PC-9 (cell line): ENCODE results near the gene CUX1. TPM values are rescaled to one million over a fixed set of nuclear protein-coding genes. Genes with fewer than 3 reads are reported as not detected.
"Not testable (repeated sequence)": the region's sequence is repeated elsewhere in the genome, so short reads cannot be mapped to it uniquely, and the experiment has no call there.

Experiments
- BruUV-seq: library from RNA; stranded (reverse); fragments of 400-500 nt; replicated peaks from 2 replicates; lab custom pipeline; 2021; lab: Mats Ljungman, UMichigan
- CTCF ChIA-PET: fragments of 300-600 bp; sonication (Branson Sonifier 250); formaldehyde crosslinking; loops from one replicate; lab custom pipeline; 2022; ENCODE audit warnings: antibody characterized with exemption; lab: Charles Lee
- POLR2A ChIA-PET: fragments of 300-600 bp; sonication (Branson Sonifier 250); formaldehyde crosslinking; loops from one replicate; lab custom pipeline; 2022; ENCODE audit warnings: antibody characterized with exemption; ENCODE audit not compliant: unreplicated experiment; lab: Charles Lee
- DNase-seq, 2 experiments: peaks; one replicate each; pipeline versions ENCODE4 v3.0.0 to v3.0.0-alpha.2; 2015 to 2022; ENCODE audit warnings: mixed read lengths in 1 of 2
- H2AFZ ChIP-seq: fragments of 200-600 bp; sonication (generic); 2 replicates; pipeline ENCODE4 v1.8.1; 2017; ENCODE audit warnings: antibody characterized with exemption
- H3F3A ChIP-seq: fragments of 200-600 bp; sonication (generic); 2 replicates; pipeline ENCODE4 v1.8.1; 2017; ENCODE audit warnings: antibody characterized with exemption, mild to moderate bottlenecking, low read depth; ENCODE audit not compliant: insufficient read depth
- H3K27ac ChIP-seq: fragments of 200-600 bp; sonication (generic); 2 replicates; pipeline ENCODE4 v1.6.1; 2016; ENCODE audit warnings: mixed run types
- H3K27me3 ChIP-seq: fragments of 200-600 bp; sonication (generic); 2 replicates; pipeline ENCODE4 v1.6.1; 2016; ENCODE audit warnings: low read depth, mixed run types; ENCODE audit not compliant: insufficient read depth
- H3K36me3 ChIP-seq: fragments of 200-600 bp; sonication (generic); 2 replicates; pipeline ENCODE4 v1.6.1; 2016; ENCODE audit warnings: low read depth, mixed run types
- H3K4me1 ChIP-seq: fragments of 200-600 bp; sonication (generic); replicated peaks from 2 replicates; pipeline ENCODE4 v1.6.1; 2016; ENCODE audit warnings: mixed run types; ENCODE audit not compliant: insufficient read depth
- H3K4me2 ChIP-seq: fragments of 200-600 bp; sonication (generic); 2 replicates; pipeline ENCODE4 v1.6.1; 2017; ENCODE audit warnings: mixed run types
- H3K4me3 ChIP-seq: fragments of 200-600 bp; sonication (generic); 2 replicates; pipeline ENCODE4 v1.6.1; 2016; ENCODE audit warnings: mixed run types
- H3K79me2 ChIP-seq: fragments of 200-600 bp; sonication (generic); 2 replicates; pipeline ENCODE4 v1.6.1; 2017; ENCODE audit warnings: low read depth, mixed run types
- H3K9me2 ChIP-seq: fragments of 200-600 bp; sonication (generic); 2 replicates; pipeline ENCODE4 v1.8.1; 2017; ENCODE audit warnings: mild to moderate bottlenecking; ENCODE audit not compliant: insufficient read depth
- H3K9me3 ChIP-seq: fragments of 200-600 bp; sonication (generic); 2 replicates; pipeline ENCODE4 v1.8.1; 2016; ENCODE audit warnings: low read depth; ENCODE audit not compliant: insufficient read depth
- H4K20me1 ChIP-seq: fragments of 200-600 bp; sonication (generic); 2 replicates; pipeline ENCODE4 v1.8.1; 2017; ENCODE audit not compliant: insufficient read depth
- CTCF ChIP-seq: fragments of 200-600 bp; sonication (generic); conservative IDR thresholded peaks from 2 replicates; pipeline ENCODE4 v1.6.1; 2017; ENCODE audit warnings: mixed run types, antibody characterized with exemption, mild to moderate bottlenecking, moderate library complexity
- EZH2 ChIP-seq: fragments of 200-600 bp; sonication (generic); IDR thresholded peaks from 2 replicates; pipeline ENCODE4 v1.8.0; 2017; ENCODE audit warnings: antibody characterized with exemption, low read depth
- intact Hi-C: fragments of 100-400 bp; cut with micrococcal nuclease; formaldehyde crosslinking; loops from one replicate; pipeline ENCODE4 v1.10.0; 2022; ENCODE audit not compliant: unreplicated experiment
- total RNA-seq: library from RNA; stranded (reverse); gene quantifications from 2 replicates; pipeline ENCODE4 v1.2.3, GENCODE V29; 2021

Gene CUX1
- total RNA-seq, 1 experiment from 2014 or later: 83.3 TPM

GRCh38 chr7:102042016-102042656, 224.7 kb downstream of the CUX1 start:
- H3F3A ChIP-seq: no peaks in the 10 kb centered on the region; the same call in 1 of the 2 replicates
- intact Hi-C loops: no loop called here
- ChIA-PET POLR2A (no interaction called here), CTCF (interaction anchor here (0.6 to 1.2 kb wide), 4 partner anchors 10 to 160 kb away, joined by 3 to 15 read pairs (median 8); no protein-coding TSS in a partner anchor)
- no peaks in the 10 kb centered on the region for H3K27me3 ChIP-seq
- H3K4me2 ChIP-seq: 0 out of 2 replicates have a peak overlapping the region, but pooled peaks have one; percentile 0
- H3K36me3 ChIP-seq: no peaks in the 10 kb centered on the region
- no peaks in the 10 kb centered on the region for H3K9me2 ChIP-seq
- TF ChIP-seq EZH2 (no peak), CTCF (no peak)
- H3K9me3 ChIP-seq: no peaks in the 10 kb centered on the region
- H3K27ac ChIP-seq: 0 out of 2 replicates have a peak overlapping the region, but pooled peaks have one; percentile 21
- BruUV-seq: no TSS peak
- no peaks in the 10 kb centered on the region for H3K79me2 ChIP-seq
- peaks cover 6% of the 10 kb centered on the region for H3K4me1 ChIP-seq
- peak; percentile 33 to 69 for DNase-seq
- no peak overlapping the region for H3K4me3 ChIP-seq
- H4K20me1 ChIP-seq: no peaks in the 10 kb centered on the region
- H2AFZ ChIP-seq: no peak overlapping the region

- H4K20me1 ChIP-seq, H3K79me2 ChIP-seq, H3K4me3 ChIP-seq, H3K4me1 ChIP-seq, H2AFZ ChIP-seq, H3K4me2 ChIP-seq, DNase-seq, H3K9me2 ChIP-seq, H3K9me3 ChIP-seq, H3K27ac ChIP-seq, POLR2A ChIA-PET, H3K36me3 ChIP-seq, intact Hi-C loops, H3F3A ChIP-seq, H3K27me3 ChIP-seq, BruUV-seq: not testable (repeated sequence)
- CTCF ChIA-PET: interaction anchor here (0.6 to 1.2 kb wide), 2 partner anchors 101 to 161 kb away, joined by 4 to 15 read pairs; no protein-coding TSS in a partner anchor
Observed at GRCh38 chr7:102042796-102043195, 225.4 kb downstream of the CUX1 start.

GRCh38 chr7:102044641-102044983, 227.2 kb downstream of the CUX1 start:
- CTCF ChIA-PET: no interaction called here
- no peaks in the 10 kb centered on the region for H3K79me2 ChIP-seq
- H3K4me1 ChIP-seq: peaks cover 6% of the 10 kb centered on the region
- H3K9me3 ChIP-seq: no peaks in the 10 kb centered on the region
- POLR2A ChIA-PET: no interaction called here
- no peaks in the 10 kb centered on the region for H3K9me2 ChIP-seq
- no TSS peak for BruUV-seq
- H3K27me3 ChIP-seq: no peaks in the 10 kb centered on the region
- H3K27ac ChIP-seq: no peak overlapping the region
- no peaks in the 10 kb centered on the region; the same call in 1 of the 2 replicates for H3F3A ChIP-seq
- no peak overlapping the region for H2AFZ ChIP-seq
- intact Hi-C loops: no loop called here
- no peaks in the 10 kb centered on the region for H4K20me1 ChIP-seq
- no peak overlapping the region for H3K4me2 ChIP-seq
- DNase-seq: no peak
- no peak for TF ChIP-seq CTCF
- H3K36me3 ChIP-seq: no peaks in the 10 kb centered on the region
- H3K4me3 ChIP-seq: no peak overlapping the region
